Renal cortex interstitium (tissue), 15 donors: ENCODE data around the gene FLACC1. TPM values are rescaled to one million over a fixed set of nuclear protein-coding genes. Genes with fewer than 3 reads are reported as not detected.
"Not testable (repeated sequence)": the region's sequence is repeated elsewhere in the genome, so short reads cannot be mapped to it uniquely, and the experiment has no call there.

Source experiments
- DNase-seq, 11 donors: peaks; one replicate each; pipeline ENCODE4 v3.0.0-alpha.2; 2013; ENCODE audit warnings: low read depth in 9 of 11, low spot score in 4 of 11; ENCODE audit errors: extremely low read depth in 1 of 11
- long read RNA-seq, 16 experiments: transcript quantifications; one replicate each; lab custom pipeline, GENCODE V29; 2026
- polyA plus RNA-seq, 3 donors: library from polyadenylated mRNA; unstranded; fragments of 120-200 nt; gene quantifications; one replicate each; pipeline ENCODE4 v1.2.1, GENCODE V29; 2013; ENCODE audit not compliant: insufficient read length in 3 of 3

The FLACC1 gene, protein sequence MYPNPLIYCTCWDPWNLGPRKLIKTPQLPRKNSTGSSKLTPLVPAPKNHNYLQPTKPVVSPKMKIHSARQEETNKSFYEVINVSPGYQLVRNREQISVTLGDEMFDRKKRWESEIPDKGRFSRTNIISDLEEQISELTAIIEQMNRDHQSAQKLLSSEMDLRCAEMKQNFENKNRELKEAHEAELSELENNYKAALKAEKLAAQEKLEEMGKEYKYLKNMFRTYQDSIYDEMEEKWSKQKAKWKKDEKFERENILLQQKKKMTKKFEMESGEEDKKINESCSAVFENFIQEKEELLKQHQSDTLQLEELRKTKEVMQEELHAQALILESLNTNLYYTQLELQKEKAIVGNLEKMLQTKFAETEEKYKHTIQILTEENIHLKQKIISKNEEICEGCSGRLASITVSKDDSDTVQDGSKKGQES
- 1 to 10 TPM; 2.0 to 5.5 (median 2.4) TPM for polyA plus RNA-seq
- long read RNA-seq, donor 1 = 0 reads
- long read RNA-seq, donor 2 = 0 reads
- long read RNA-seq, donor 3 = 0 reads
- long read RNA-seq, donor 4 = 0 reads
- long read RNA-seq, donor 5 = 0 reads
- long read RNA-seq, donor 6 = 0 reads
- long read RNA-seq, donor 7 = 0 reads
- long read RNA-seq, donor 8 = 0 reads
- long read RNA-seq, donor 9 = 0 reads
- long read RNA-seq, donor 10 = 0 reads
- long read RNA-seq, donor 11 = 0 reads
- long read RNA-seq, donor 12 = 0 reads
- long read RNA-seq, donor 13 = 0 reads
- long read RNA-seq, donor 14 = 0 reads
- long read RNA-seq, donor 15 = 0 reads
- long read RNA-seq, donor 16, partial matches to known transcripts = 0 of 1 reads
- long read RNA-seq, donor 16, other reads (novel, unspliced or antisense) = 0 of 1 reads

GRCh38 chr2:201357221-201357620, at the start of gene FLACC1:
Gene FLACC1, minus strand, starts transcription at chr2:201357345. Its CDS starts 5,941 bp downstream, at chr2:201351404.
- DNase-seq = peak; percentile 52 to 90 (median 79)

DNA sequence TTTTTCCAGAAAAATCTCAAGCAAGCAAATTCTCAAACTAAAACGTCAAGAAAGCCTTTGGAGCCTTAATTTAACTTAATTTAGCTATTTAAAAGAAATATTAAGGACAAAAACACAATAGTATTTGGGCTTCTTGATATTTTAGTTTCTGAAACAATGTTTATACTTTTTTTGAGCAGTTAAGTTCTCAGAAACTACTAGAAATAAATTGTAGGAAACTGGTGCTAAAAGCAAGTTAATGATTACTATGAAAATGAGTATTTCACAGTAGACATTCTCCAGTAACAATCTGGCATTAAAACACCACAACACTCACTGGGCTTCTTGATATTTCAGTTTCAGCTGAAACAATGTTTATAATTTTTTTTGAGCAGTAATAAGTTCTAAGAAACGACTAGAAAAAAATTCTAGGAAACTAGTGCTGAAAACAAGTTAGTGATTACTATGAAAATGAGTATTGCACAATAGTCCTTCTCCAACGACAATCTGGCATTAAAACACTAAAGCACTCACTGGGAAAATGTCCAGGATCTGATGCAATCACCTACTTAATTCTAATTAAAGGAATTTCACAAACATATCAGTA, 49.0 kb upstream of the FLACC1 start:
- peak in 1 of 11 donors; percentile 31 for DNase-seq

GRCh38 chr2:201404699-201405280, 47.6 kb upstream of the FLACC1 start:
- DNase-seq = no peak

- peak in 2 of 11 donors; percentile 31 to 33 for DNase-seq
These were observed 46.7 kb upstream of the FLACC1 start for GRCh38 chr2:201403880-201404279.

DNA sequence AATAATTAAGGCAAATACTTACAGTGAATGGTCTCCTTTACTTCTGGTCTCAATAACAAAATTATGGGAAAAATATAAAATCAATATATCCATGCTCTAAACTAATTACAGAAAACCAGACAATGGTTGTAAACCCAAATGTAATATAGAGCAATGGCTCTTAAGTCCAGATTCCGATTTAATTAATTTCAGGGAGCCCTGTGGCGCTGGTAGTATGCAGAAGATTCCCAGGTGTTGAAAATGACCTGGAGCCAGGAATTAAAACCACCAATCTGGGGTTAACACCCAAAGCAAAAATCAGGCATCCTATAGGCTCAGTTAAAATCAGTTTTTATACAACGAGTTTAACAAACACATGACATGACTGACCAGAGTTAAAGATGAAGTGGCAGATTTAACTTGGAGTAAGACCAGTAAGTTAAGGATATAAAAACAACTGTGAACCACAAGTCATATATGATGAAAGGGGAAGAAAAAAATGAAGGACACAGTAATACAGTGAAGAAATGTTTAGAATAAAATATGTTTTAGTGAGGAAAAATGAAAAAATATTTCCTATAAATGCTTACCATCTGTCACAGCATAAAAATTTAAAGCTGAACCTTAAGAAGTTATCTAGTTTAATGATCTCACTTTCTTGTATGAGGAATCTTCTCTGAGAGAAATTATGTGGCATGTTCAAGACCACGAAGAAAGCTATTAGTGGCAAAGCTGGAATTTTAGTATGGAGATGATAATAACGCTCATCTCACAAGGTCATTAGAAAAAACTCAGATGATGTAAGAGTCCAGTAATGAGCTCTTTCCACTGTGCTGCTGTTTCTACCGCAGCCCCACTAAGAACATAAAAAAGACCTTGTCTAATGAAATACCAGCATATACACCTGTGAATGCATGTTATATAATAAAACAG, 45.8 kb upstream of the FLACC1 start:
- DNase-seq = no peak

GRCh38 chr2:201401815-201402214, 44.7 kb upstream of the FLACC1 start:
- no peak for DNase-seq

- no peak for DNase-seq
These were observed 39.5 kb upstream of the FLACC1 start for GRCh38 chr2:201396595-201396994.

- DNase-seq = no peak
These were observed 26.0 kb upstream of the FLACC1 start for GRCh38 chr2:201383136-201383535.

GRCh38 chr2:201378496-201379397, 21.6 kb upstream of the FLACC1 start:
- no peak for DNase-seq

DNA sequence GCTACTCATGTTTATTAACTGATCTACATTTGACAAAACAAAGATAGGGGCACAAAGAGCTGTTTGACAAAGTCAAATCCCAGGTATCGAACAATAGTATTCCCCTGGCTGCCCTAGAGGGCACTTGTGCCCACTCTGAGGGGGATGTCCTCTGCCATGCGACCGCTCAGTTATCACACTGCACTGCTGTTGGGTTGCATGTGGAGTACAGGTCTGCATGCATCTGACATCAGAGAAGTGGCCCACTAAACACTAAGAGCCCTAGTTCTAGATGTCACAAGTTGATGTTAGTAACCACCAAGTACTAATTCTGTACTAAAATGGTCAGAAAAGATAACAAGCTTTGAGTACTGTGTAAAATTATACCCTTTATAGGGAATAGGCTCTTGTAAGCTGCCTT, 20.1 kb upstream of the FLACC1 start:
- no peak for DNase-seq

DNA sequence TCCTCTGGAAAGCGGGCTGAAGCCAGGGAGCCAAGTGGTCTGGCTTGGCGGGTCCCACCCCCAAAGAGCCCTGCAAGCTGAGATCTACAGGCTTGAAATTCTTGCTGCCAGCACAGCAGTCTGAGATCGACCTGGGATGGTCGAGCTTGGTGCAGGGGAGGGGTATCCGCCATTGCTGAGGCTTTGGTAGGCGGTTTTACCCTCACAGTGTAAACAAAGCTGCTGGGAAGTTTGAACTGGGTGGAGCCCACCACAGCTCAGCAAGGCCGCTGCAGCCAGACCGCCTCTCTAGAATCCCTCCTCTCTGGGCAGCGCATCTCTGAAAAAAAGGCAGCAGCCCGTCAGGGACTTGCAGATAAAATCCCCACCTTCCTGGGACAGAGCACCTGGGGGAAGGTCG, 12.6 kb upstream of the FLACC1 start:
- no peak for DNase-seq

- DNase-seq = not testable (repeated sequence)
These were observed 12.2 kb upstream of the FLACC1 start for GRCh38 chr2:201369318-201369717.

GRCh38 chr2:201366146-201366545, 9.0 kb upstream of the FLACC1 start:
- no peak for DNase-seq

GRCh38 chr2:201363857-201364560, 6.9 kb upstream of the FLACC1 start:
- peak in 4 of 11 donors; percentile 8 to 19 (median 11) for DNase-seq

- DNase-seq = no peak
These were observed 5.3 kb upstream of the FLACC1 start for GRCh38 chr2:201362396-201362795.

DNA sequence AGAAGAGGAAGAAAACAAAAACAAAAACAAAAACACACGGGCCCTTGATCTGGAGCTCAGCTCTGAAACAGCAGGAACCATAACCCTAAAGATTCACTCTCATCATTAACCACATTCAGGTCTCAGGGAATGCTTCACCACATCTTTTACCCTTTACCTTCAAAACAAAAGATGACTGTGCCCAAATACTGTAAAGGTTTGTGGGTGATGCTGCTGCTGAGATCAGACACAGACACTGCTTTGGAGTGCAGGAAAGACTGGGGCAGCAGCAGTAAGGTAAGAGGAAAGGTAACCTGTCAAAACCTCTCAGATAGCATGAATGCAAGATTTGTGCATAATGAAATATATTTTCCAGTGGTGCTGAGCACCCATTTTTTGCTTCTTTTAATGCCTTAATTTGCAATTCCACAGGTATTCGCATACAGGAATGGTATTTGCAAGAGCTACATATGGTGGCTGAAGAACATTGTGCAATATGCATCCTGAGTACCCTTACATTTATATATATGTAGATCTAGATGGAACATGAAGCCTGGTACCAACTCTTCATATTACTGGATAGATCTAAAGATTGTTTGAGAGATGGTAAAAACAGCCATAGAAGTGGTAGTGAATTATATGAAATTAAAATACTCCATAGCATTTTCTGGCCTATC, 4.1 kb upstream of the FLACC1 start:
- DNase-seq = no peak
